AG04450 (cell line): ENCODE data around the gene OR10J1. TPM values are rescaled to one million over a fixed set of nuclear protein-coding genes. Genes with fewer than 3 reads are reported as not detected.

Source experiments
- CTCF ChIA-PET: fragments of 300-600, 350-600 bp; formaldehyde crosslinking; extraction: SDS; loops from one replicate; lab custom pipeline; 2022; ENCODE audit warnings: antibody characterized with exemption, inconsistent platforms; lab: Charles Lee
- POLR2A ChIA-PET: fragments of 350-600 bp; formaldehyde crosslinking; extraction: SDS; loops from one replicate; lab custom pipeline; 2021; ENCODE audit warnings: antibody characterized with exemption, inconsistent platforms; lab: Yijun Ruan, JAX
- DNase-seq: peaks from one replicate; pipeline ENCODE4 v3.0.0-alpha.2; 2011; ENCODE audit warnings: low read depth, low spot score
- H3K27ac ChIP-seq: one replicate; pipeline ENCODE4 v1.5.1; 2012; ENCODE audit warnings: low read depth, low read length, control low read depth
- H3K27me3 ChIP-seq: one replicate; pipeline ENCODE4 v1.6.0; 2012; ENCODE audit warnings: low read length; ENCODE audit not compliant: control insufficient read depth, insufficient read depth
- H3K4me3 ChIP-seq: 2 replicates; pipeline ENCODE4 v1.5.1; 2011; ENCODE audit warnings: mild to moderate bottlenecking, low read depth, low read length, control low read depth
- H3K9me3 ChIP-seq: 2 replicates; pipeline ENCODE4 v1.5.1; 2012; ENCODE audit warnings: low read length; ENCODE audit not compliant: control insufficient read depth, insufficient read depth
- CTCF ChIP-seq: IDR thresholded peaks from 2 replicates; pipeline ENCODE4 v1.5.1; 2011; ENCODE audit warnings: low read depth, low read length, control low read depth, inconsistent platforms
- polyA plus RNA-seq: library from polyadenylated mRNA; depleted of rRNA; stranded (reverse); fragments of >200 nt; gene quantifications from 2 replicates; pipeline ENCODE4 v1.2.3, GENCODE V29; 2011

The OR10J1 gene
- polyA plus RNA-seq, 1 experiment, result not detected

GRCh38 chr1:159459551-159459950, 20.0 kb downstream of the OR10J1 start:
- ChIA-PET CTCF (no interaction called here), POLR2A (no interaction called here)
- Histone ChIP-seq H3K27me3 (no peaks in the 10 kb centered on the region), H3K27ac (no peak overlapping the region), H3K4me3 (no peak overlapping the region), H3K9me3 (no peaks in the 10 kb centered on the region)
- TF ChIP-seq CTCF, result no peak
- DNase-seq, result no peak

DNA sequence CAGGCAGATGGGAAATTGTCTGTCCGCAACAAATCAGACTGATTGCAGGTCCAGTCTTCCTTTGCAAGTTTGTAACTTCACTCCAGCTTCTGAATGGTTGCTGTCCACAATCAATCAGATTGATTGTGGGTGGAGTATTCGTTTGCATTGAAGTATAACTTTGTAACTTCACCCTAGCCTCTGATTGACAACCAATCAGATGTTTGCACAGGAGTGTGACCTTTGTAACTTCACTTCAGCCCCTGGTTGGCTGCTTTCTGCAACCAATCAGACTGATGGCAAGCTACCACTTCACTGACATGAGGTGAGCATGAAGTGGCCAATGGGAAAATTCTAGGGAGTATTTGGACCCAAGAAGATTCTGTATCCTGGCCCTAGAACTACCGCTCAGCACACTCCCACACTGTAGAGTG, 25.7 kb downstream of the OR10J1 start:
- H3K27ac ChIP-seq, result no peak overlapping the region
- H3K9me3 ChIP-seq, result peaks cover 2% of the 10 kb centered on the region
- ChIA-PET POLR2A (no interaction called here), CTCF (no interaction called here)
- no peak overlapping the region for H3K4me3 ChIP-seq
- no peak for TF ChIP-seq CTCF
- no peaks in the 10 kb centered on the region for H3K27me3 ChIP-seq
- no peak for DNase-seq

- H3K9me3 ChIP-seq, result peaks cover 2% of the 10 kb centered on the region
- DNase-seq, result no peak
- H3K27me3 ChIP-seq, result no peaks in the 10 kb centered on the region
- no peak for TF ChIP-seq CTCF
- no peak overlapping the region for H3K4me3 ChIP-seq
- CTCF ChIA-PET, result no interaction called here
- POLR2A ChIA-PET, result no interaction called here
- H3K27ac ChIP-seq, result no peak overlapping the region
These were observed 28.8 kb downstream of the OR10J1 start for GRCh38 chr1:159468321-159468720.

- H3K27me3 ChIP-seq, result no peaks in the 10 kb centered on the region
- no peak for DNase-seq
- POLR2A ChIA-PET, result no interaction called here
These were observed 30.5 kb downstream of the OR10J1 start for GRCh38 chr1:159469921-159470533.

More at GRCh38 chr1:159469921-159470533, 30.5 kb downstream of the OR10J1 start:
- Histone ChIP-seq H3K4me3 (no peak overlapping the region), H3K9me3 (peaks cover 2% of the 10 kb centered on the region), H3K27ac (no peak overlapping the region)
- no peak for TF ChIP-seq CTCF
- CTCF ChIA-PET, result interaction anchor here (0.6 kb wide), 1 partner anchor 329 kb away, joined by 3 read pairs; no protein-coding TSS in a partner anchor
